ENCODE data around the gene AFAP1L2.

DNA sequence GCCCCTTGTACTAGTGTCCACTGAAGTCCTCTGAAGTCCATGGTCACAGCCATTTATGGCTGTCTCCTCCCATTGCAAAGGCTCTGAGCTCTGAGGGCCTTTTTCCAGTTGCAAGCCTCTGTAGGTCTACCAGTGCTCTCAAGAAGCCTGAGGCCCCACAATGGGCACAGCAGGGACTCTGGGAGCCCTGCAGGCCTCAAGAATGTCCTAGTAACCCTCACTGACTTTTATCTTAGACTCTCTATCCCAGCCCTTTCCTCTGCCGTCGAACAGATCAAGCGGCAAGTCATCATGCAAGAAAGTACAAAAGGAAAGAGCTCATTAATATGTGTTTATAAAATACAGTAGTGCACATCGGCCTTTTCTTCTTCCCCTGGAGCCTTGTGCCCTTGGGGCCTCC, 141.8 kb downstream of the AFAP1L2 start:
- TF ChIP-seq, protein P1, sequence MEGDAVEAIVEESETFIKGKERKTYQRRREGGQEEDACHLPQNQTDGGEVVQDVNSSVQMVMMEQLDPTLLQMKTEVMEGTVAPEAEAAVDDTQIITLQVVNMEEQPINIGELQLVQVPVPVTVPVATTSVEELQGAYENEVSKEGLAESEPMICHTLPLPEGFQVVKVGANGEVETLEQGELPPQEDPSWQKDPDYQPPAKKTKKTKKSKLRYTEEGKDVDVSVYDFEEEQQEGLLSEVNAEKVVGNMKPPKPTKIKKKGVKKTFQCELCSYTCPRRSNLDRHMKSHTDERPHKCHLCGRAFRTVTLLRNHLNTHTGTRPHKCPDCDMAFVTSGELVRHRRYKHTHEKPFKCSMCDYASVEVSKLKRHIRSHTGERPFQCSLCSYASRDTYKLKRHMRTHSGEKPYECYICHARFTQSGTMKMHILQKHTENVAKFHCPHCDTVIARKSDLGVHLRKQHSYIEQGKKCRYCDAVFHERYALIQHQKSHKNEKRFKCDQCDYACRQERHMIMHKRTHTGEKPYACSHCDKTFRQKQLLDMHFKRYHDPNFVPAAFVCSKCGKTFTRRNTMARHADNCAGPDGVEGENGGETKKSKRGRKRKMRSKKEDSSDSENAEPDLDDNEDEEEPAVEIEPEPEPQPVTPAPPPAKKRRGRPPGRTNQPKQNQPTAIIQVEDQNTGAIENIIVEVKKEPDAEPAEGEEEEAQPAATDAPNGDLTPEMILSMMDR (IDR thresholded peaks at IDR 0.05), result no peak
- no peak for TF ChIP-seq EP300 (IDR thresholded peaks at IDR 0.05)

All from stomach (tissue), 4 donors.